Measurements from ENCODE around the gene SNRNP200.
"Not testable (repeated sequence)": the region's sequence is repeated elsewhere in the genome, so short reads cannot be mapped to it uniquely, and the experiment has no call there.

SNRNP200 gene

DNA sequence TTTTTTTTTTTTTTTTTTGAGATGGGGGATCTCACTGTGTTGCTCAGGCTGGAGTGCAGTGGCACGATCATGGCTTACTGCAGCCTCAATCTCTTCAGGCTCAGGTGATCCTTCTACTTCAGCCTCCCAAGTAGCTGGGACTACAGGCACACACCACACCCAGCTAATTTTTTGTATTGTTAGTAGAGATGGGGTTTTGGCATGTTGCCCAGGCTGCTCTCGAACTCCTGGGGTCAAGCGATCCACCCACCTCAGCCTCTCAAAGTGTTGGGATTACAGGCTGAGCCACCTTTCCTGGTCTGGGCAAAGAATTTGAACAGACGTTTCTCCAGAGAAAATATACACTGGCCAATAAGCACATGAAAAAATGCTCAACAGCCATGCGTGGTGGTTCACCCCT, 2.9 kb upstream of the SNRNP200 start:
- no peak for DNase-seq (ENCODE audit: low read depth)
- H3K4me3 ChIP-seq (ENCODE audit: low read depth, low read length) = no peak overlapping the region

DNA sequence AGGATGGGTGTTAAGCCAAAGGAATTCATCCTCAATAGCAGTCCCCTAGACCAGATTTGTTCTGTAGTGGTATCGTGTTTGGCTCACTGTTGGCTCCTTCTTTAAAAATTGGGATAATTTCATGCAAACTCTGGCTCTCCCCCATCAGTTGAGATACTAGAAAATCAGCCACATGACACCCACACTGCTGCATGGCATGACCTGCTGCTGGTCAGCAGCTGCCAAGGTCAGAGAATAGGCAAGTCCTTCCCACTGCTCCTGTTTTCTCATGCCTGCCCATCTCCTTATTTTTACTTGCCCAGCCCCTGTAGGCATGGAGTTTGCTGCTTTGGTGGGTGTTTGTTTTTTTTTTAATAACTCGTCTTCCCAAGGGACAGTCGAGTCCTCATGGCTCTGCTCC, 1.0 kb upstream of the SNRNP200 start:
- DNase-seq (ENCODE audit: low read depth) = no peak
- TF ChIP-seq, protein P1, sequence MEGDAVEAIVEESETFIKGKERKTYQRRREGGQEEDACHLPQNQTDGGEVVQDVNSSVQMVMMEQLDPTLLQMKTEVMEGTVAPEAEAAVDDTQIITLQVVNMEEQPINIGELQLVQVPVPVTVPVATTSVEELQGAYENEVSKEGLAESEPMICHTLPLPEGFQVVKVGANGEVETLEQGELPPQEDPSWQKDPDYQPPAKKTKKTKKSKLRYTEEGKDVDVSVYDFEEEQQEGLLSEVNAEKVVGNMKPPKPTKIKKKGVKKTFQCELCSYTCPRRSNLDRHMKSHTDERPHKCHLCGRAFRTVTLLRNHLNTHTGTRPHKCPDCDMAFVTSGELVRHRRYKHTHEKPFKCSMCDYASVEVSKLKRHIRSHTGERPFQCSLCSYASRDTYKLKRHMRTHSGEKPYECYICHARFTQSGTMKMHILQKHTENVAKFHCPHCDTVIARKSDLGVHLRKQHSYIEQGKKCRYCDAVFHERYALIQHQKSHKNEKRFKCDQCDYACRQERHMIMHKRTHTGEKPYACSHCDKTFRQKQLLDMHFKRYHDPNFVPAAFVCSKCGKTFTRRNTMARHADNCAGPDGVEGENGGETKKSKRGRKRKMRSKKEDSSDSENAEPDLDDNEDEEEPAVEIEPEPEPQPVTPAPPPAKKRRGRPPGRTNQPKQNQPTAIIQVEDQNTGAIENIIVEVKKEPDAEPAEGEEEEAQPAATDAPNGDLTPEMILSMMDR (IDR thresholded peaks at IDR 0.05; ENCODE audit: control insufficient read depth, extremely low read depth, insufficient read depth) = no peak
- peak overlapping the region; percentile 88 for H3K4me3 ChIP-seq (ENCODE audit: low read depth, low read length)

More for the DNA sequence above, 2.9 kb upstream of the SNRNP200 start:
- TF ChIP-seq, protein P1 (IDR thresholded peaks at IDR 0.05; ENCODE audit: control insufficient read depth, extremely low read depth, insufficient read depth) = no peak

DNA sequence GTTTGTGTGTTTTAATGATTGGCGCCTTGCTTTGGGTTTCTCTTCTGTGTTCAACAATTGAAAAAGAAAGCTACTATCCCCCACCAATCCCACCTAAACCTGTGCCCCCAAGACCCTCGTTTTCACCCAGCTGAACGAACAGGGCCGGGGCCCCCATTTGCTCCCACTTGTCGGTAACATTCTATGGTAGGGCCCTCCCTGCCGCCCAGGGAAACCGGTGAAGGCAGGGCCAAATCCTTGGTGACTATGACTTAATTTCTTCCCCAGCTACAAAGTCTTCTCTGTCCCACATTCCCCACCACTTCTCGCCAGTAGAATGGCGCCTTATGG, 598 bp upstream of the SNRNP200 start:
- no peak for DNase-seq (ENCODE audit: low read depth)
- TF ChIP-seq, protein P1 (IDR thresholded peaks at IDR 0.05; ENCODE audit: control insufficient read depth, extremely low read depth, insufficient read depth) = no peak

DNA sequence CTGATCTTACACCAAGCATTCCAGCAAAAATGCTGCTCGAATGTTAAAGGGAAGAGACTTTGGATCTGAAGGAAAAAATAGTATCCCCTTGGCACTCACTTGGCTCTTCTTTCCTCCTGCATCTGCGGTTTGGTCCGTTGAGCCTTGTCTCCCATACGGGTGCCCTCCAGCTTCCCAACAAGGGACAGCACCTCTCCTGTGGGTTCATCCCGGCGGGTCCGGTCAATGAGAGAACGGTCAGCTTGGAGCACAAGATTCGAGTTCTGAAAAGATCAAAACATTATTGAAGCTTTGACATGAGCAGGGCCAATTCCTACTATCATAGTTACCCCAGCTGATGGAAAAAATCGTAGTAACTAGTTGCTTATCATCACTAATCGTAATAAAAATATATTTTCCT, 740 bp downstream of the SNRNP200 start:
- H3K4me3 ChIP-seq (ENCODE audit: low read depth, low read length) = peak overlapping the region; percentile 88
- DNase-seq (ENCODE audit: low read depth) = no peak
- TF ChIP-seq, protein P1 (IDR thresholded peaks at IDR 0.05; ENCODE audit: control insufficient read depth, extremely low read depth, insufficient read depth) = no peak

More for the DNA sequence above, 598 bp upstream of the SNRNP200 start:
- peak overlapping the region; percentile 88 for H3K4me3 ChIP-seq (ENCODE audit: low read depth, low read length)

DNA sequence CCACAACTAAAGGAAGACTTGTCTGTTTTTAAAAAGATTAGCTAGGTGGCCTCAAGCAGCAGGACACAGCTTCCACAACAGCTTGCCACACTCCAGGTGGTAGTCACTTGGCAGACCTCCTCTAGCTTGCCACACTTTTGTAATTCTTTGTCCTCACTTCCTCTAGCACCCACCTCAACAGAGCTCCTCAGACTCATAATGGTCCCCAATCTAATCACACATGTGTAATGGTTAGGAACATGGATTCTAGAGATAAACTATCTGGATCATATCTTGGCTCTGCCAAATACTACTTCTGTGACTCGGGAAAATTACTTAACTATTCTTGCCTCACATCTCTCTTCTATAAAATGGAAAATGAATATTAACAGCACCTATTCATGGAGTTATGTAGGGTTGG, 3.5 kb downstream of the SNRNP200 start:
- TF ChIP-seq, protein P1 (IDR thresholded peaks at IDR 0.05; ENCODE audit: control insufficient read depth, extremely low read depth, insufficient read depth) = no peak
- no peak for DNase-seq (ENCODE audit: low read depth)
- no peak overlapping the region for H3K4me3 ChIP-seq (ENCODE audit: low read depth, low read length)

DNA sequence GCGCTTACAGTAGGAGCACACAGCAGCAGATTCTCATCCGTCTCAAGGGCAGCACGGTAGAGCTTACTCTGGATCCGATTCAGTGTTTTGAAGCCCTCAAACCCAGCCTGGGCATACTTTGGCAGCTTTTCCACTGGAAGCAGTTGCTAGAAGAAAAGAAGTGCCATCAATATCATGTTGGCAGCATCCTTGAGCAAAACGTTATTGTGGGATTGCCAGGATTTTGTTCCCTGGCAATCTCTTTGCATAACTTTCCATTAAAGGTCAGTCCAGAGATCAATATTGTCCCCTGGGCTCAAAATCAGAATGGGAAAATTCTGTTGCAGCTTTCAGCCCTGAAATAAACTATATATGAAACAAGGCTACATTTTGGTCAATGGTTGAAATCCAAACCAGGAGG, 8.4 kb downstream of the SNRNP200 start:
- no peak for DNase-seq (ENCODE audit: low read depth)
- TF ChIP-seq, protein P1 (IDR thresholded peaks at IDR 0.05; ENCODE audit: control insufficient read depth, extremely low read depth, insufficient read depth) = no peak
- no peak overlapping the region for H3K4me3 ChIP-seq (ENCODE audit: low read depth, low read length)

DNA sequence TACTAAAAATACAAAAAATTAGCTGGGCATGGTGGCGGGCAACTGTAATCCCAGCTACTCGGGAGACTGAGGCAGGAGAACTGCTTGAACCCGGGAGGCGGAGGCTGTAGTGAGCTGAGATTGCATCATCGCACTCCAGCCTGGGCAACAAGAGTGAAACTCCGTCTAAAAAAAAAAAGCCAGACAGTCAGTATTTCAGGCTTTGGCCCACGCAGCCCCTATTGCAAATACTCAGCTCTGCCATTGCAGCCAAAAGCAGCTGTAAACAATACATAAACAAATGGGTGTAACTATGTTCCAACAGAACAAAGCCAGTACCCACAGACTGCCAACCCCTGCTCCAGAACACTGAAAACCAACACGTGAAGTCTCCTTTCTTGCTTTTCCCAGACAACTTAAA, 11.1 kb downstream of the SNRNP200 start:
- not testable (repeated sequence) for H3K4me3 ChIP-seq (ENCODE audit: low read depth, low read length); DNase-seq (ENCODE audit: low read depth)

DNA sequence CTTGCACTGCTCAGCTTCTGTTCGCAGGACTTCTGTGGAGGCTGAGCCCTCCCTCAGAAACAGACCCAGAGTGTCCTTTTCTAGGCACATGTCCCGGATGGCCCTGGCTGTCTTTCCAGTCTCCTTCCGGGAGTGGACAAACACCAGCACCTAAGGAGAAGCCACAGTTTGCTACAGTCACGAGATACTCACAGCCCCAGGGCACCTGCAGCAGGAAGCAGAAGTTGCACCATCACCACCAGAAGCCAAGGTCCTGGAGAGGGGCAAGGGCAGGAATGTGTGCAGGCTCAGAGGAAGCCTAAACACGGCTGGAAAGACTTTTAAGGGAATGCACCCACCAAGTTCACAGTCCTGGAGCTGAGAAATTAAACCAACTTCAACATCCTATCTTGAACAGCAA, 13.6 kb downstream of the SNRNP200 start:
- DNase-seq (ENCODE audit: low read depth) = no peak
- no peak overlapping the region for H3K4me3 ChIP-seq (ENCODE audit: low read depth, low read length)
- TF ChIP-seq, protein P1 (IDR thresholded peaks at IDR 0.05; ENCODE audit: control insufficient read depth, extremely low read depth, insufficient read depth) = no peak
